GM18858 (cell line): ENCODE data around the gene CDK6.
"Not testable (repeated sequence)": the region's sequence is repeated elsewhere in the genome, so short reads cannot be mapped to it uniquely, and the experiment has no call there.

Experiments
- ATAC-seq: cut with Tn5 transposase; IDR thresholded peaks from one replicate; pipeline ENCODE4 v1.9.1; 2021; ENCODE audit not compliant: unreplicated experiment

CDK6 gene

GRCh38 chr7:92763636-92764423, 72.5 kb downstream of the CDK6 start:
- no peak for ATAC-seq

GRCh38 chr7:92762851-92763250, 73.5 kb downstream of the CDK6 start:
- ATAC-seq: no peak

GRCh38 chr7:92761391-92762097, 74.8 kb downstream of the CDK6 start:
- no peak for ATAC-seq

- no peak for ATAC-seq
These were observed 77.5 kb downstream of the CDK6 start for GRCh38 chr7:92758796-92759431.

GRCh38 chr7:92757311-92757910, 79.0 kb downstream of the CDK6 start:
- not testable (repeated sequence) for ATAC-seq

GRCh38 chr7:92755680-92756079, 80.7 kb downstream of the CDK6 start:
- ATAC-seq: no peak

- ATAC-seq: no peak
These were observed 81.3 kb downstream of the CDK6 start for GRCh38 chr7:92754919-92755581.

- no peak for ATAC-seq
These were observed 82.8 kb downstream of the CDK6 start for GRCh38 chr7:92753614-92754013.

GRCh38 chr7:92751902-92752901, 84.2 kb downstream of the CDK6 start:
- no peak for ATAC-seq

- ATAC-seq: no peak
These were observed 85.4 kb downstream of the CDK6 start for GRCh38 chr7:92750946-92751345.

- no peak for ATAC-seq
These were observed 85.9 kb downstream of the CDK6 start for GRCh38 chr7:92750447-92750839.

GRCh38 chr7:92749832-92750446, 86.4 kb downstream of the CDK6 start:
- ATAC-seq: no peak

- no peak for ATAC-seq
These were observed 87.0 kb downstream of the CDK6 start for GRCh38 chr7:92749327-92749755.

- ATAC-seq: no peak
These were observed 87.9 kb downstream of the CDK6 start for GRCh38 chr7:92748495-92748894.

- no peak for ATAC-seq
These were observed 89.1 kb downstream of the CDK6 start for GRCh38 chr7:92747041-92747835.

- no peak for ATAC-seq
These were observed 91.1 kb downstream of the CDK6 start for GRCh38 chr7:92745241-92745640.

- not testable (repeated sequence) for ATAC-seq
These were observed 92.2 kb downstream of the CDK6 start for GRCh38 chr7:92744180-92744579.

- no peak for ATAC-seq
These were observed 94.2 kb downstream of the CDK6 start for GRCh38 chr7:92742186-92742585.
